ENCODE results near the gene ABHD16B. TPM values are rescaled to one million over a fixed set of nuclear protein-coding genes. Genes with fewer than 3 reads are reported as not detected.
A peak's percentile ranks its signal among the peaks of the same experiment; 100 is the strongest.

The ABHD16B gene
- total and polyA plus RNA-seq, 2 of the 13 experiments (the other 11 are each of a cell fraction or from before 2014, with no cell fraction given): not detected

- TF ChIP-seq ZNF609 (CRISPR knock-in tag; IDR thresholded peaks at IDR 0.05; ENCODE audit: borderline replicate concordance): 0 out of 2 replicates have a peak, but pooled peaks have one; percentile 40
- TF ChIP-seq NFE2 (CRISPR knock-in tag; IDR thresholded peaks at IDR 0.05): no peak
- no peak for TF ChIP-seq ZNF343 (CRISPR knock-in tag; IDR thresholded peaks at IDR 0.05)
- 0 out of 2 replicates have a peak, but pooled peaks have one; percentile 20 for TF ChIP-seq ZNF550 (CRISPR knock-in tag; IDR thresholded peaks at IDR 0.05; ENCODE audit: borderline replicate concordance)
- TF ChIP-seq ZBTB8A (CRISPR knock-in tag; IDR thresholded peaks at IDR 0.05; ENCODE audit: borderline replicate concordance, low read depth): peak; percentile 22; the same call in 1 of the 2 replicates
- peak; percentile 83; the same call in 1 of the 2 replicates for TF ChIP-seq SOX6 (IDR thresholded peaks at IDR 0.05)
- no peak for TF ChIP-seq SOX6 (CRISPR knock-in tag; IDR thresholded peaks at IDR 0.05)
- peak; percentile 98; the same call in 1 of the 2 replicates for TF ChIP-seq NBN (conservative IDR thresholded peaks at IDR 0.05)
- TF ChIP-seq RAD51 (IDR thresholded peaks at IDR 0.05; ENCODE audit: borderline replicate concordance): peak; percentile 41; the same call in 1 of the 2 replicates
Measured at GRCh38 chr20:63846888-63847236, 14.4 kb upstream of the ABHD16B start (continued).

All from HepG2 (cell line).